ENCODE results near the gene KRT79.

- TF ChIP-seq CTCF (IDR thresholded peaks at IDR 0.05) (no peak), REST (IDR thresholded peaks at IDR 0.05; ENCODE audit: insufficient read depth in 1 of 2, low read depth in 2 of 2, low read length in 1 of 2) (no peak)
These were observed 15.4 kb upstream of the KRT79 start for GRCh38 chr12:52849511-52849910.

All from Panc1 (cell line).